Stimulated activated effector memory CD8-positive, alpha-beta T cell treated with anti-CD3 and anti-CD28 coated beads, Interleukin-12 subunit alpha, Interleukin-12 subunit beta, amount 100 ng/mL, for 72 hours (primary cell): ENCODE measurements around the gene SYCE1L.
"Not testable (repeated sequence)": the region's sequence is repeated elsewhere in the genome, so short reads cannot be mapped to it uniquely, and the experiment has no call there.

Source experiments
- ATAC-seq: fragments of 150-1000 bp; cut with Tn5 transposase; 2 replicates; pipeline ENCODE4 v1.10.0; 2021
- DNase-seq, 2 donors: peaks; one replicate each; pipeline ENCODE4 v3.0.0; 2021 to 2022; ENCODE audit warnings: low spot score in 2 of 2
- H3K27ac Mint-ChIP-seq: one replicate; pipeline ENCODE4 v1.8.0; 2022; ENCODE audit warnings: mild to moderate bottlenecking, mixed read lengths
- H3K36me3 Mint-ChIP-seq: one replicate; pipeline ENCODE4 v1.8.0; 2022; ENCODE audit warnings: mild to moderate bottlenecking, mixed read lengths
- H3K4me1 Mint-ChIP-seq: one replicate; pipeline ENCODE4 v1.8.0; 2022; ENCODE audit warnings: mixed read lengths
- H3K4me3 Mint-ChIP-seq: one replicate; pipeline ENCODE4 v1.8.0; 2022; ENCODE audit warnings: mild to moderate bottlenecking, mixed read lengths
- H3K9me3 Mint-ChIP-seq: one replicate; pipeline ENCODE4 v1.8.0; 2022; ENCODE audit warnings: mixed read lengths

SYCE1L gene

GRCh38 chr16:77199211-77199610 is at the start of gene SYCE1L:
Gene SYCE1L (plus strand): TSS chr16:77199408. CDS start chr16:77199452, 44 bp downstream.
- Mint-ChIP-seq H3K36me3 (peaks cover 78% of the 10 kb centered on the region), H3K9me3 (no peaks in the 10 kb centered on the region), H3K4me1 (peaks cover 14% of the 10 kb centered on the region), H3K4me3 (no peak within 1 kb of the TSS), H3K27ac (no peak within 1 kb of the TSS)
- ATAC-seq (no peak), DNase-seq (no peak)

GRCh38 chr16:77157346-77158058 is 41.7 kb upstream of the SYCE1L start:
- Mint-ChIP-seq H3K27ac (no peak overlapping the region), H3K4me3 (no peak overlapping the region), H3K36me3 (no peaks in the 10 kb centered on the region), H3K9me3 (no peaks in the 10 kb centered on the region), H3K4me1 (no peaks in the 10 kb centered on the region)
- ATAC-seq (no peak), DNase-seq (no peak)

GRCh38 chr16:77158293-77158692 is 40.9 kb upstream of the SYCE1L start:
- H3K27ac Mint-ChIP-seq = no peak overlapping the region
- H3K9me3 Mint-ChIP-seq = no peaks in the 10 kb centered on the region
- no peaks in the 10 kb centered on the region for H3K36me3 Mint-ChIP-seq
- H3K4me3 Mint-ChIP-seq = no peak overlapping the region
- DNase-seq = no peak
- no peaks in the 10 kb centered on the region for H3K4me1 Mint-ChIP-seq
- no peak for ATAC-seq

- H3K27ac Mint-ChIP-seq = no peak overlapping the region
- H3K4me1 Mint-ChIP-seq = no peaks in the 10 kb centered on the region
- DNase-seq (no peak), ATAC-seq (no peak)
- H3K9me3 Mint-ChIP-seq = no peaks in the 10 kb centered on the region
- H3K36me3 Mint-ChIP-seq = no peaks in the 10 kb centered on the region
- no peak overlapping the region for H3K4me3 Mint-ChIP-seq
Observed at GRCh38 chr16:77165006-77165405, 34.2 kb upstream of the SYCE1L start.

GRCh38 chr16:77165536-77166236 is 33.5 kb upstream of the SYCE1L start:
- H3K4me3 Mint-ChIP-seq, H3K9me3 Mint-ChIP-seq, ATAC-seq, DNase-seq, H3K4me1 Mint-ChIP-seq, H3K36me3 Mint-ChIP-seq, H3K27ac Mint-ChIP-seq: not testable (repeated sequence)

GRCh38 chr16:77166726-77167125 is 32.5 kb upstream of the SYCE1L start:
- Mint-ChIP-seq H3K4me3 (no peak overlapping the region), H3K27ac (no peak overlapping the region)

GRCh38 chr16:77168901-77169300 is 30.3 kb upstream of the SYCE1L start:
- no peak for DNase-seq
- Mint-ChIP-seq H3K36me3 (no peaks in the 10 kb centered on the region), H3K9me3 (no peaks in the 10 kb centered on the region), H3K4me3 (no peak overlapping the region), H3K27ac (no peak overlapping the region), H3K4me1 (no peaks in the 10 kb centered on the region)
- no peak for ATAC-seq

More at GRCh38 chr16:77166726-77167125, 32.5 kb upstream of the SYCE1L start:
- H3K4me1 Mint-ChIP-seq = no peaks in the 10 kb centered on the region
- no peaks in the 10 kb centered on the region for H3K9me3 Mint-ChIP-seq
- DNase-seq (no peak), ATAC-seq (no peak)
- no peaks in the 10 kb centered on the region for H3K36me3 Mint-ChIP-seq

- peak; percentile 71 for ATAC-seq
- no peak overlapping the region for H3K4me3 Mint-ChIP-seq
- no peaks in the 10 kb centered on the region for H3K36me3 Mint-ChIP-seq
- H3K27ac Mint-ChIP-seq = no peak overlapping the region
- no peaks in the 10 kb centered on the region for H3K9me3 Mint-ChIP-seq
- DNase-seq = peak; percentile 20 to 65
- H3K4me1 Mint-ChIP-seq = no peaks in the 10 kb centered on the region
Observed at GRCh38 chr16:77169650-77170236, 29.5 kb upstream of the SYCE1L start.

- ATAC-seq = no peak
Observed at GRCh38 chr16:77170805-77171204, 28.4 kb upstream of the SYCE1L start.

GRCh38 chr16:77171745-77172635 is 27.2 kb upstream of the SYCE1L start:
- Mint-ChIP-seq H3K9me3 (no peaks in the 10 kb centered on the region), H3K36me3 (no peaks in the 10 kb centered on the region), H3K27ac (no peak overlapping the region), H3K4me1 (no peaks in the 10 kb centered on the region), H3K4me3 (no peak overlapping the region)
- ATAC-seq = peak; percentile 49
- peak in 1 of 2 donors; percentile 7 for DNase-seq

More at GRCh38 chr16:77170805-77171204, 28.4 kb upstream of the SYCE1L start:
- H3K4me1 Mint-ChIP-seq = no peaks in the 10 kb centered on the region
- H3K4me3 Mint-ChIP-seq = no peak overlapping the region
- no peak for DNase-seq
- no peak overlapping the region for H3K27ac Mint-ChIP-seq
- H3K9me3 Mint-ChIP-seq = no peaks in the 10 kb centered on the region
- no peaks in the 10 kb centered on the region for H3K36me3 Mint-ChIP-seq

GRCh38 chr16:77172951-77173350 is 26.3 kb upstream of the SYCE1L start:
- Mint-ChIP-seq H3K9me3 (no peaks in the 10 kb centered on the region), H3K36me3 (no peaks in the 10 kb centered on the region), H3K27ac (no peak overlapping the region), H3K4me3 (no peak overlapping the region), H3K4me1 (no peaks in the 10 kb centered on the region)
- DNase-seq (no peak), ATAC-seq (no peak)

- Mint-ChIP-seq H3K36me3 (no peaks in the 10 kb centered on the region), H3K27ac (no peak overlapping the region), H3K4me1 (no peaks in the 10 kb centered on the region), H3K4me3 (no peak overlapping the region), H3K9me3 (no peaks in the 10 kb centered on the region)
- DNase-seq (no peak), ATAC-seq (no peak)
Observed at GRCh38 chr16:77183137-77183536, 16.1 kb upstream of the SYCE1L start.

- H3K9me3 Mint-ChIP-seq, ATAC-seq: not testable (repeated sequence)
Observed at GRCh38 chr16:77186298-77186697, 12.9 kb upstream of the SYCE1L start.

GRCh38 chr16:77190190-77190477 is 9.1 kb upstream of the SYCE1L start:
- ATAC-seq (no peak), DNase-seq (no peak)
- Mint-ChIP-seq H3K27ac (peak overlapping the region; percentile 99), H3K4me3 (peak overlapping the region; percentile 88), H3K36me3 (peaks cover 34% of the 10 kb centered on the region), H3K9me3 (no peaks in the 10 kb centered on the region), H3K4me1 (peaks cover 40% of the 10 kb centered on the region)

More at GRCh38 chr16:77186298-77186697, 12.9 kb upstream of the SYCE1L start:
- DNase-seq, H3K27ac Mint-ChIP-seq, H3K4me1 Mint-ChIP-seq, H3K4me3 Mint-ChIP-seq, H3K36me3 Mint-ChIP-seq: not testable (repeated sequence)
